Esophagus muscularis mucosa (tissue), 4 donors: Measurements from ENCODE around the gene CNTNAP2. TPM values are rescaled to one million over a fixed set of nuclear protein-coding genes. Genes with fewer than 3 reads are reported as not detected.

Experiments
- DNase-seq: peaks from one replicate; pipeline ENCODE4 v3.0.0-alpha.2; 2017; ENCODE audit errors: extremely low spot score
- H3K27ac ChIP-seq, 4 donors: fragments of 200-600 bp; sonication (generic); replicated peaks in 1 of 4; 1 replicate in 3 of 4; 2 replicates in 1 of 4; pipeline ENCODE4 v1.5.1; 2016 to 2019; ENCODE audit warnings: mild to moderate bottlenecking in 1 of 4
- H3K27me3 ChIP-seq, 4 donors: fragments of 200-600 bp; sonication (generic); one replicate each; pipeline versions ENCODE4 v1.5.1 to v1.6.0; 2016 to 2019
- H3K36me3 ChIP-seq, 4 donors: fragments of 200-600 bp; sonication (generic); one replicate each; pipeline ENCODE4 v1.5.1; 2016 to 2019
- H3K4me1 ChIP-seq, 4 donors: fragments of 200-600 bp; sonication (generic); one replicate each; pipeline ENCODE4 v1.5.1; 2016 to 2019
- H3K4me3 ChIP-seq, 4 donors: fragments of 200-600 bp; sonication (generic); 1 replicate in 2 of 4; 2 replicates in 2 of 4; pipeline ENCODE4 v1.5.1; 2016 to 2019; ENCODE audit warnings: mild to moderate bottlenecking in 4 of 4, moderate library complexity in 1 of 4
- H3K9me3 ChIP-seq, 4 donors: fragments of 200-600 bp; sonication (generic); 1 replicate in 3 of 4; 2 replicates in 1 of 4; pipeline ENCODE4 v1.5.1; 2016 to 2019
- CTCF ChIP-seq, 3 experiments: fragments of 200-600 bp in 2 of 3; fragments of 450-650 bp in 1 of 3; sonication (generic) in 2 of 3; IDR thresholded peaks; one replicate each; pipeline ENCODE4 v1.5.1; 2017 to 2019; ENCODE audit warnings: antibody characterized with exemption in 3 of 3, mild to moderate bottlenecking in 2 of 3, moderate library complexity in 1 of 3
- EP300 ChIP-seq: sonication (generic); formaldehyde crosslinking; IDR thresholded peaks from one replicate; pipeline ENCODE4 v1.6.1; 2017; ENCODE audit warnings: antibody characterized with exemption
- POLR2A ChIP-seq: fragments of 450-650 bp; IDR thresholded peaks from one replicate; pipeline ENCODE4 v1.6.1; 2017; ENCODE audit warnings: antibody characterized with exemption, moderate library complexity, mild to moderate bottlenecking, low read depth
- POLR2AphosphoS5 ChIP-seq, 2 donors: sonication (generic); formaldehyde crosslinking; IDR thresholded peaks; one replicate each; pipeline ENCODE4 v1.6.1; 2017; ENCODE audit warnings: antibody characterized with exemption in 2 of 2
- WGBS: methylation state at CpG from one replicate; pipeline ENCODE4 v1.1.5; 2018; 5-methylcytosine and 5-hydroxymethylcytosine counted together
- intact Hi-C: fragments of 100-400 bp; cut with DNase I; formaldehyde crosslinking; loops from one replicate; pipeline ENCODE4 v1.15.1; 2023
- total RNA-seq, 4 donors: library from RNA; depleted of rRNA; stranded (reverse); fragments of >200 nt; gene quantifications; one replicate each; pipeline versions ENCODE4 v1.1.0 to v1.2.1, GENCODE V29; 2016

The CNTNAP2 gene
- total RNA-seq, 4 donors from 2014 or later = 1.2 to 2.9 (median 1.9) TPM

DNA sequence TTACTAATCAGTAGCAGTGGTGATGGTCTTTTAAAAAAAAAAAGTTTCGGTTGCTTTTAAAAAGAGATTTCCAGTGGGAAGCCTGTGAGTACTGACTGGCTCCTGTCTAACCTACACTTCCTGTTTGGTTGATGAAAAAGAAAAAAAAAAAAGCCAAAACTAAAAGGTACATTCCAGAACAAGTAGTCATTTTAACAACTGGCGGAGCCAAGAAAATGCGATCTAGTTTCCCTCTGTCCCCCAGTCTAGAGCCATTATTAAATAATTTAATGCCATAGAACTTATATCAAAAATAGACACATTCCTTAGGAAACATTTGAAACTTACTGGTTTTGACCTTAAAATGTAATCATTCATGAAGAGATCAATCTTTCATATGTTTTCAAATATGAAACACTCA lies 2219.8 kb downstream of the CNTNAP2 start:
- Histone ChIP-seq H3K36me3 (no peaks in the 10 kb centered on the region), H3K9me3 (no peaks in the 10 kb centered on the region), H3K4me1 (peaks cover 13 to 27% (median 24%) of the 10 kb centered on the region in 4 donors), H3K27me3 (peaks cover 0 to 39% (median 3%) of the 10 kb centered on the region in 4 donors), H3K27ac (no peak overlapping the region), H3K4me3 (no peak overlapping the region)
- 77% methylated on average over 3 of the region's 3 CpGs for WGBS
- intact Hi-C loops = no loop called here
- TF ChIP-seq POLR2A (no peak), EP300 (no peak), POLR2AphosphoS5 (IDR thresholded peaks at IDR 0.05) (no peak), CTCF (IDR thresholded peaks at IDR 0.05) (no peak)
- no peak for DNase-seq

- Histone ChIP-seq H3K4me3 (no peak overlapping the region), H3K4me1 (peaks cover 13 to 27% (median 24%) of the 10 kb centered on the region in 4 donors), H3K27me3 (peaks cover 0 to 39% (median 3%) of the 10 kb centered on the region in 4 donors), H3K27ac (no peak overlapping the region), H3K9me3 (no peaks in the 10 kb centered on the region), H3K36me3 (no peaks in the 10 kb centered on the region)
- intact Hi-C loops = no loop called here
- no peak for DNase-seq
- TF ChIP-seq POLR2A (no peak), CTCF (IDR thresholded peaks at IDR 0.05) (no peak), POLR2AphosphoS5 (IDR thresholded peaks at IDR 0.05) (no peak), EP300 (no peak)
- WGBS = 64% methylated on average over 9 of the region's 11 CpGs
These were observed 2220.8 kb downstream of the CNTNAP2 start for GRCh38 chr7:148337246-148337965.

- H3K4me3 ChIP-seq = no peak overlapping the region
- TF ChIP-seq POLR2A (no peak), EP300 (no peak), POLR2AphosphoS5 (IDR thresholded peaks at IDR 0.05) (no peak), CTCF (IDR thresholded peaks at IDR 0.05) (no peak)
- WGBS = 44% methylated on average over 5 of the region's 5 CpGs
- no peak overlapping the region for H3K27ac ChIP-seq
- DNase-seq = no peak
- no peaks in the 10 kb centered on the region for H3K9me3 ChIP-seq
- no peaks in the 10 kb centered on the region for H3K36me3 ChIP-seq
- H3K4me1 ChIP-seq = peaks cover 13 to 27% (median 24%) of the 10 kb centered on the region in 4 donors
- peaks cover 0 to 39% (median 3%) of the 10 kb centered on the region in 4 donors for H3K27me3 ChIP-seq
- intact Hi-C loops = no loop called here
These were observed 2221.6 kb downstream of the CNTNAP2 start for GRCh38 chr7:148337995-148338747.

DNA sequence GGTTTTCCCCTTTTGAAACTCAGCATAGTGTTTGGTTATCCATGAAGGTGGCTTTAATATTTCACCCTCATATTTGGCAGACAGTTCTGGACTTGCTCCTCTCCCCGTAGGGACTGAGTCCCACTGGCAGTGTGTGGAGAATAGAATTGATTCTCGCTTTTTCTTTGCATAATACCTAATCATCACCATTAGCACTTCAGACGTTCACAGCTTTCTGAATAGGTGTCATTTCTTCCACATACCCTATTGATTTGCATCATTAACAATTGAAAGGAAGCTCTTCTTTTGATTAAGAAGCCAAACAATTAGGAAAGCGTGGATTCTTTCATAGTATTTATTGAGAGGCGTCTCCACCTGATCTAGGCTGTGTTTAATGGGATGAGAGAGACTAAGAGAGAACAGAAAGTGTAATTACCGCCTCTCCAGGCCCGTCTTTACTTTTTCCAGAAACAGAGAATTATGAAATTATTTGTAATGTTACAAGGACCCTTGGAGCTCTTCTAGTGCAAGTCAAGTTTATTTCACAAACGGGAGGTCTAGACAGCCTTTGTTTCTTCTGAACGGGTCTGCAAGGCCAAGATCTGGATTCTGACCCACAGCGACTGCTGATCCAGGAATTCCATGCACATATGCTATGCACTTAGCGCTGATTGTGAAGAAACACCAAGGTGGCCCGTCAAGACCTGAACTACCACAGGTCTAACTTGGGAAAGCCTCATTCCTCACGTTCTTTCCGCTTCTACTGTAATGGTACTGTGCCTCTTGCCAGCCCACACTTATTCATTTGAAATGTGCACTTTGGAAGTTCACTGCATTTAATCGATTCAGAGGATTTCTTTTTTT lies 2224.1 kb downstream of the CNTNAP2 start:
- H3K9me3 ChIP-seq = no peaks in the 10 kb centered on the region
- H3K27me3 ChIP-seq = peaks cover 0 to 34% (median 3%) of the 10 kb centered on the region in 4 donors
- no peak for TF ChIP-seq POLR2AphosphoS5 (IDR thresholded peaks at IDR 0.05)
- DNase-seq = no peak
- WGBS = 84% methylated on average over 15 of the region's 15 CpGs
- H3K4me3 ChIP-seq = no peak overlapping the region
- H3K36me3 ChIP-seq = no peaks in the 10 kb centered on the region
- intact Hi-C loops = no loop called here
- no peak overlapping the region for H3K27ac ChIP-seq
- H3K4me1 ChIP-seq = peaks cover 8 to 21% (median 16%) of the 10 kb centered on the region in 4 donors
